Smooth muscle cell (in vitro differentiated cells): ENCODE results near the gene CFAP46. TPM values are rescaled to one million over a fixed set of nuclear protein-coding genes. Genes with fewer than 3 reads are reported as not detected.

Experiments used
- DNase-seq: peaks from one replicate; lab custom pipeline; 2025; ENCODE audit not compliant: unreplicated experiment; lab: John Stamatoyannopoulos, UW
- H2AFZ ChIP-seq: fragments of 200-600 bp; sonication (generic); 2 replicates; pipeline ENCODE4 v1.6.0; 2016; ENCODE audit warnings: antibody characterized with exemption, low read depth, mild to moderate bottlenecking
- H3F3A ChIP-seq: fragments of 200-600 bp; sonication (generic); 2 replicates; pipeline ENCODE4 v1.6.0; 2017; ENCODE audit warnings: antibody characterized with exemption, low read depth
- H3K27ac ChIP-seq: fragments of 200-600 bp; sonication (generic); 2 replicates; pipeline ENCODE4 v1.5.1; 2016; ENCODE audit warnings: low read depth, mild to moderate bottlenecking
- H3K27me3 ChIP-seq: fragments of 200-600 bp; sonication (generic); 2 replicates; pipeline ENCODE4 v1.6.1; 2016; ENCODE audit warnings: low read depth, mild to moderate bottlenecking
- H3K36me3 ChIP-seq: fragments of 200-600 bp; sonication (generic); 2 replicates; pipeline ENCODE4 v1.5.1; 2016; ENCODE audit warnings: low read depth
- H3K4me1 ChIP-seq: fragments of 200-600 bp; sonication (generic); 2 replicates; pipeline ENCODE4 v1.5.1; 2016; ENCODE audit warnings: low read depth
- H3K4me2 ChIP-seq: fragments of 200-600 bp; sonication (generic); 2 replicates; pipeline ENCODE4 v1.6.0; 2016; ENCODE audit warnings: mild to moderate bottlenecking
- H3K4me3 ChIP-seq: fragments of 200-600 bp; sonication (generic); 2 replicates; pipeline ENCODE4 v1.5.1; 2016; ENCODE audit warnings: mild to moderate bottlenecking
- H3K79me2 ChIP-seq: fragments of 200-600 bp; sonication (generic); 2 replicates; pipeline ENCODE4 v1.6.0; 2016; ENCODE audit warnings: low read depth, mild to moderate bottlenecking
- H3K9ac ChIP-seq: fragments of 200-600 bp; sonication (generic); 2 replicates; pipeline ENCODE4 v1.6.0; 2016; ENCODE audit warnings: low read depth
- H3K9me3 ChIP-seq: fragments of 200-600 bp; sonication (generic); replicated peaks from 2 replicates; pipeline ENCODE4 v1.5.1; 2016; ENCODE audit warnings: low read depth
- H4K20me1 ChIP-seq: fragments of 200-600 bp; sonication (generic); 2 replicates; pipeline ENCODE4 v1.6.0; 2016; ENCODE audit warnings: low read depth
- WGBS: methylation state at CpG from one replicate; pipeline ENCODE4 v1.1.7; 2016; ENCODE audit warnings: low lambda C conversion rate; 5-methylcytosine and 5-hydroxymethylcytosine counted together
- polyA plus RNA-seq: library from polyadenylated mRNA; unstranded; fragments of >200 nt; fragmentation: Nextera tagmentation; extraction: Ambion mirVana; gene quantifications from 2 replicates; pipeline ENCODE4 v1.2.1, GENCODE V29; 2016
- total RNA-seq: library from RNA; depleted of rRNA; stranded (reverse); fragments of >200 nt; gene quantifications from 2 replicates; pipeline ENCODE4 v1.2.3, GENCODE V29; 2014
- TF ChIP-seq, protein P1 (sequence below): fragments of 200-600 bp; sonication (generic); IDR thresholded peaks from 2 replicates; pipeline ENCODE4 v1.5.1; 2017; ENCODE audit warnings: borderline replicate concordance, mild to moderate bottlenecking, antibody characterized with exemption; ENCODE audit not compliant: insufficient read depth, poor library complexity, severe bottlenecking

Gene CFAP46
- total and polyA plus RNA-seq, 2 experiments from 2014 or later, result 1.1 to 2.0 TPM

- H3K9me3 ChIP-seq, result no peaks in the 10 kb centered on the region
- H3K9ac ChIP-seq, result no peak overlapping the region
- H3K27me3 ChIP-seq, result no peaks in the 10 kb centered on the region
- 97% methylated on average over 33 of the region's 45 CpGs for WGBS
- H3K36me3 ChIP-seq, result no peaks in the 10 kb centered on the region
- H3K4me1 ChIP-seq, result no peaks in the 10 kb centered on the region
- DNase-seq, result no peak
- H3K79me2 ChIP-seq, result no peaks in the 10 kb centered on the region
- TF ChIP-seq, protein P1, sequence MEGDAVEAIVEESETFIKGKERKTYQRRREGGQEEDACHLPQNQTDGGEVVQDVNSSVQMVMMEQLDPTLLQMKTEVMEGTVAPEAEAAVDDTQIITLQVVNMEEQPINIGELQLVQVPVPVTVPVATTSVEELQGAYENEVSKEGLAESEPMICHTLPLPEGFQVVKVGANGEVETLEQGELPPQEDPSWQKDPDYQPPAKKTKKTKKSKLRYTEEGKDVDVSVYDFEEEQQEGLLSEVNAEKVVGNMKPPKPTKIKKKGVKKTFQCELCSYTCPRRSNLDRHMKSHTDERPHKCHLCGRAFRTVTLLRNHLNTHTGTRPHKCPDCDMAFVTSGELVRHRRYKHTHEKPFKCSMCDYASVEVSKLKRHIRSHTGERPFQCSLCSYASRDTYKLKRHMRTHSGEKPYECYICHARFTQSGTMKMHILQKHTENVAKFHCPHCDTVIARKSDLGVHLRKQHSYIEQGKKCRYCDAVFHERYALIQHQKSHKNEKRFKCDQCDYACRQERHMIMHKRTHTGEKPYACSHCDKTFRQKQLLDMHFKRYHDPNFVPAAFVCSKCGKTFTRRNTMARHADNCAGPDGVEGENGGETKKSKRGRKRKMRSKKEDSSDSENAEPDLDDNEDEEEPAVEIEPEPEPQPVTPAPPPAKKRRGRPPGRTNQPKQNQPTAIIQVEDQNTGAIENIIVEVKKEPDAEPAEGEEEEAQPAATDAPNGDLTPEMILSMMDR, result no peak
- H3K4me2 ChIP-seq, result no peak overlapping the region
- H3K27ac ChIP-seq, result no peak overlapping the region
- H2AFZ ChIP-seq, result no peak overlapping the region
- no peak overlapping the region for H3K4me3 ChIP-seq
- no peaks in the 10 kb centered on the region for H3F3A ChIP-seq
- H4K20me1 ChIP-seq, result no peaks in the 10 kb centered on the region
These were observed 84.0 kb downstream of the CFAP46 start for GRCh38 chr10:132858121-132859081.

- no peak overlapping the region for H3K4me2 ChIP-seq
- H3K4me3 ChIP-seq, result no peak overlapping the region
- H3K9me3 ChIP-seq, result no peaks in the 10 kb centered on the region
- H3K27ac ChIP-seq, result no peak overlapping the region
- H3K9ac ChIP-seq, result no peak overlapping the region
- 88% methylated on average over 13 of the region's 13 CpGs for WGBS
- H3K36me3 ChIP-seq, result no peaks in the 10 kb centered on the region
- H3F3A ChIP-seq, result no peaks in the 10 kb centered on the region
- H4K20me1 ChIP-seq, result no peaks in the 10 kb centered on the region
- DNase-seq, result no peak
- TF ChIP-seq, protein P1, result no peak
- no peak overlapping the region for H2AFZ ChIP-seq
- H3K4me1 ChIP-seq, result no peaks in the 10 kb centered on the region
- H3K79me2 ChIP-seq, result no peaks in the 10 kb centered on the region
- H3K27me3 ChIP-seq, result no peaks in the 10 kb centered on the region
These were observed 85.4 kb downstream of the CFAP46 start for GRCh38 chr10:132856869-132857524.

DNA sequence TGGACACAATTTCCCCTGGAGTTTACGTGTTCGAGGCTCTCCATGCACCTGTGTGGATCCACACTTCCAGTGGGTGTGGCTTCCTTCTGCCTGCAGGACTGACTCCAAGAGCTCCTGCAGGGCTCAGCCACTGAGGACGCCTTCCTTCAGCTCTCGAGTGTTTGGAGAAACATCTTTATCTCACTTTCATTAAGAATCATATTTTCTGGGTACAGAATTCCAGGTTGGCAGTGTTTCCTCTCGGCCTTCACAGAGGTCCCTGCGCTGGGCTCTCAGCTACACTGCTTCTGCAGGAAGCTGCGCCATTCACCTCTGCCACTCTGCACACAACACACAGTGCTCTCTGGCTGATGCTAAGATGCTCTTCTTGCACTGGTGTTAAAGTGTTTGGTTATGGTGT is 86.5 kb downstream of the CFAP46 start:
- Histone ChIP-seq H3F3A (no peaks in the 10 kb centered on the region), H3K27me3 (no peaks in the 10 kb centered on the region), H3K27ac (no peak overlapping the region), H3K4me2 (no peak overlapping the region), H2AFZ (no peak overlapping the region), H3K9ac (no peak overlapping the region), H3K9me3 (no peaks in the 10 kb centered on the region), H3K79me2 (no peaks in the 10 kb centered on the region), H4K20me1 (no peaks in the 10 kb centered on the region), H3K36me3 (no peaks in the 10 kb centered on the region), H3K4me1 (no peaks in the 10 kb centered on the region), H3K4me3 (no peak overlapping the region)
- TF ChIP-seq, protein P1, result no peak
- DNase-seq, result no peak
- WGBS, result 87% methylated on average over 7 of the region's 7 CpGs
